Measurements from ENCODE around the gene ZFHX3.
A peak's percentile ranks its signal among the peaks of the same experiment; 100 is the strongest.

The ZFHX3 gene

GRCh38 chr16:72924927-72925630 is 122.8 kb downstream of the ZFHX3 start:
- Mint-ChIP-seq H3K27ac (no peak overlapping the region), H3K4me1 (peaks cover 21% of the 10 kb centered on the region), H3K27me3 (no peaks in the 10 kb centered on the region), H3K36me3 (no peaks in the 10 kb centered on the region), H3K9me3 (no peaks in the 10 kb centered on the region), H3K4me3 (no peak overlapping the region)

GRCh38 chr16:72924537-72924926 is 123.4 kb downstream of the ZFHX3 start:
- H3K4me3 Mint-ChIP-seq, result no peak overlapping the region
- peaks cover 24% of the 10 kb centered on the region for H3K4me1 Mint-ChIP-seq
- H3K36me3 Mint-ChIP-seq, result no peaks in the 10 kb centered on the region
- H3K27ac Mint-ChIP-seq, result no peak overlapping the region
- H3K9me3 Mint-ChIP-seq, result no peaks in the 10 kb centered on the region
- H3K27me3 Mint-ChIP-seq, result no peaks in the 10 kb centered on the region

GRCh38 chr16:72923757-72924156 is 124.2 kb downstream of the ZFHX3 start:
- Mint-ChIP-seq H3K36me3 (no peaks in the 10 kb centered on the region), H3K9me3 (no peaks in the 10 kb centered on the region), H3K27me3 (no peaks in the 10 kb centered on the region), H3K4me3 (no peak overlapping the region), H3K27ac (no peak overlapping the region), H3K4me1 (peaks cover 24% of the 10 kb centered on the region)

GRCh38 chr16:72922714-72923113 is 125.2 kb downstream of the ZFHX3 start:
- Mint-ChIP-seq H3K27ac (no peak overlapping the region), H3K4me3 (no peak overlapping the region), H3K9me3 (no peaks in the 10 kb centered on the region), H3K36me3 (no peaks in the 10 kb centered on the region), H3K4me1 (peaks cover 24% of the 10 kb centered on the region), H3K27me3 (no peaks in the 10 kb centered on the region)

- H3K9me3 Mint-ChIP-seq, result no peaks in the 10 kb centered on the region
- no peaks in the 10 kb centered on the region for H3K27me3 Mint-ChIP-seq
- peak overlapping the region; percentile 72 for H3K4me3 Mint-ChIP-seq
- no peaks in the 10 kb centered on the region for H3K36me3 Mint-ChIP-seq
- H3K4me1 Mint-ChIP-seq, result peaks cover 24% of the 10 kb centered on the region
- H3K27ac Mint-ChIP-seq, result peak overlapping the region; percentile 53
These were observed 126.3 kb downstream of the ZFHX3 start for GRCh38 chr16:72921620-72922019.

GRCh38 chr16:72921106-72921505 is 126.8 kb downstream of the ZFHX3 start:
- H3K27ac Mint-ChIP-seq, result peak overlapping the region; percentile 53
- H3K4me3 Mint-ChIP-seq, result peak overlapping the region; percentile 72
- no peaks in the 10 kb centered on the region for H3K36me3 Mint-ChIP-seq
- no peaks in the 10 kb centered on the region for H3K27me3 Mint-ChIP-seq
- peaks cover 24% of the 10 kb centered on the region for H3K4me1 Mint-ChIP-seq
- H3K9me3 Mint-ChIP-seq, result no peaks in the 10 kb centered on the region

GRCh38 chr16:72917051-72917450 is 130.9 kb downstream of the ZFHX3 start:
- H3K4me1 Mint-ChIP-seq, result peaks cover 16% of the 10 kb centered on the region
- no peaks in the 10 kb centered on the region for H3K9me3 Mint-ChIP-seq
- no peak overlapping the region for H3K4me3 Mint-ChIP-seq
- H3K36me3 Mint-ChIP-seq, result no peaks in the 10 kb centered on the region
- H3K27ac Mint-ChIP-seq, result no peak overlapping the region
- H3K27me3 Mint-ChIP-seq, result no peaks in the 10 kb centered on the region

GRCh38 chr16:72915331-72915730 is 132.6 kb downstream of the ZFHX3 start:
- Mint-ChIP-seq H3K9me3 (no peaks in the 10 kb centered on the region), H3K36me3 (no peaks in the 10 kb centered on the region), H3K27me3 (no peaks in the 10 kb centered on the region), H3K27ac (no peak overlapping the region), H3K4me3 (no peak overlapping the region), H3K4me1 (peaks cover 4% of the 10 kb centered on the region)

- no peak overlapping the region for H3K27ac Mint-ChIP-seq
These were observed 134.4 kb downstream of the ZFHX3 start for GRCh38 chr16:72913551-72913950.

GRCh38 chr16:72911971-72912370 is 136.0 kb downstream of the ZFHX3 start:
- Mint-ChIP-seq H3K27me3 (no peaks in the 10 kb centered on the region), H3K4me3 (no peak overlapping the region), H3K27ac (no peak overlapping the region), H3K36me3 (no peaks in the 10 kb centered on the region), H3K4me1 (no peaks in the 10 kb centered on the region), H3K9me3 (no peaks in the 10 kb centered on the region)

More at GRCh38 chr16:72913551-72913950, 134.4 kb downstream of the ZFHX3 start:
- Mint-ChIP-seq H3K27me3 (no peaks in the 10 kb centered on the region), H3K4me3 (no peak overlapping the region), H3K9me3 (no peaks in the 10 kb centered on the region), H3K36me3 (no peaks in the 10 kb centered on the region), H3K4me1 (no peaks in the 10 kb centered on the region)

- Mint-ChIP-seq H3K4me3 (no peak overlapping the region), H3K27ac (no peak overlapping the region), H3K27me3 (no peaks in the 10 kb centered on the region), H3K4me1 (no peaks in the 10 kb centered on the region), H3K9me3 (no peaks in the 10 kb centered on the region), H3K36me3 (no peaks in the 10 kb centered on the region)
These were observed 137.1 kb downstream of the ZFHX3 start for GRCh38 chr16:72910875-72911274.

- H3K4me3 Mint-ChIP-seq, result no peak overlapping the region
- no peaks in the 10 kb centered on the region for H3K27me3 Mint-ChIP-seq
These were observed 137.5 kb downstream of the ZFHX3 start for GRCh38 chr16:72910381-72910780.

GRCh38 chr16:72909196-72909595 is 138.7 kb downstream of the ZFHX3 start:
- H3K9me3 Mint-ChIP-seq, result no peaks in the 10 kb centered on the region
- H3K27me3 Mint-ChIP-seq, result no peaks in the 10 kb centered on the region
- no peak overlapping the region for H3K27ac Mint-ChIP-seq
- no peaks in the 10 kb centered on the region for H3K36me3 Mint-ChIP-seq
- no peaks in the 10 kb centered on the region for H3K4me1 Mint-ChIP-seq
- H3K4me3 Mint-ChIP-seq, result no peak overlapping the region

More at GRCh38 chr16:72910381-72910780, 137.5 kb downstream of the ZFHX3 start:
- Mint-ChIP-seq H3K27ac (no peak overlapping the region), H3K9me3 (no peaks in the 10 kb centered on the region), H3K4me1 (no peaks in the 10 kb centered on the region), H3K36me3 (no peaks in the 10 kb centered on the region)

GRCh38 chr16:72908362-72909167 is 139.4 kb downstream of the ZFHX3 start:
- H3K9me3 Mint-ChIP-seq, result no peaks in the 10 kb centered on the region
- no peak overlapping the region for H3K27ac Mint-ChIP-seq
- no peaks in the 10 kb centered on the region for H3K27me3 Mint-ChIP-seq
- no peaks in the 10 kb centered on the region for H3K4me1 Mint-ChIP-seq
- no peak overlapping the region for H3K4me3 Mint-ChIP-seq
- no peaks in the 10 kb centered on the region for H3K36me3 Mint-ChIP-seq

- Mint-ChIP-seq H3K27ac (no peak overlapping the region), H3K27me3 (no peaks in the 10 kb centered on the region), H3K4me3 (no peak overlapping the region), H3K36me3 (no peaks in the 10 kb centered on the region), H3K9me3 (no peaks in the 10 kb centered on the region), H3K4me1 (no peaks in the 10 kb centered on the region)
These were observed 142.3 kb downstream of the ZFHX3 start for GRCh38 chr16:72905581-72905980.

GRCh38 chr16:72903176-72903575 is 144.8 kb downstream of the ZFHX3 start:
- H3K4me3 Mint-ChIP-seq, result no peak overlapping the region
- no peak overlapping the region for H3K27ac Mint-ChIP-seq
- no peaks in the 10 kb centered on the region for H3K27me3 Mint-ChIP-seq
- H3K4me1 Mint-ChIP-seq, result no peaks in the 10 kb centered on the region
- H3K36me3 Mint-ChIP-seq, result no peaks in the 10 kb centered on the region
- no peaks in the 10 kb centered on the region for H3K9me3 Mint-ChIP-seq
